Suppressor macrophage (primary cell): ENCODE measurements around the gene TSPAN32.

Experiments
- DNase-seq, 4 experiments: peaks; one replicate each; pipeline ENCODE4 v3.0.0-alpha.2; 2020 to 2022

The TSPAN32 gene

DNA sequence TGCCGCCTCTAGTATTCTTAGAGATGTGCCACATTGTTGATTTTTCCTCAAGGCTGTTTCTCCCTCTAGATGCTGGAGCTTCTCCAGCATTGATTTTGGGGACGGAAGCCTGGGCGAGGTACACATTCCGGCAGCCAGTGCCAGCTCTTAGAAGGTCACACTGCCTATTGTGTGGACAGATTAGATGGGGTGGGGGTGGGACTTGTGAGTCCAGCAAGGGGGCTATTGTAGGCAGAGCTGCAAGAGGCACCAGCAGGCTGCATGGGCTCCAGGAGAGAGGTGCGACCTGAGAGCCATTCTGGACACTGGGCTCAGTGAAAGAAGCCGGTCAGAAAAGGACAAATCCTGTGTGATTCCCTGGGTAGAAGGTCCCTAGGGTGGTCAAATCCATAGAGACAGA, 12.5 kb upstream of the TSPAN32 start:
- no peak for DNase-seq

GRCh38 chr11:2289859-2290258, 12.0 kb upstream of the TSPAN32 start:
- DNase-seq, result no peak

GRCh38 chr11:2290351-2290841, 11.4 kb upstream of the TSPAN32 start:
- no peak for DNase-seq

- no peak for DNase-seq
These were observed 8.3 kb upstream of the TSPAN32 start for GRCh38 chr11:2293531-2293971.

DNA sequence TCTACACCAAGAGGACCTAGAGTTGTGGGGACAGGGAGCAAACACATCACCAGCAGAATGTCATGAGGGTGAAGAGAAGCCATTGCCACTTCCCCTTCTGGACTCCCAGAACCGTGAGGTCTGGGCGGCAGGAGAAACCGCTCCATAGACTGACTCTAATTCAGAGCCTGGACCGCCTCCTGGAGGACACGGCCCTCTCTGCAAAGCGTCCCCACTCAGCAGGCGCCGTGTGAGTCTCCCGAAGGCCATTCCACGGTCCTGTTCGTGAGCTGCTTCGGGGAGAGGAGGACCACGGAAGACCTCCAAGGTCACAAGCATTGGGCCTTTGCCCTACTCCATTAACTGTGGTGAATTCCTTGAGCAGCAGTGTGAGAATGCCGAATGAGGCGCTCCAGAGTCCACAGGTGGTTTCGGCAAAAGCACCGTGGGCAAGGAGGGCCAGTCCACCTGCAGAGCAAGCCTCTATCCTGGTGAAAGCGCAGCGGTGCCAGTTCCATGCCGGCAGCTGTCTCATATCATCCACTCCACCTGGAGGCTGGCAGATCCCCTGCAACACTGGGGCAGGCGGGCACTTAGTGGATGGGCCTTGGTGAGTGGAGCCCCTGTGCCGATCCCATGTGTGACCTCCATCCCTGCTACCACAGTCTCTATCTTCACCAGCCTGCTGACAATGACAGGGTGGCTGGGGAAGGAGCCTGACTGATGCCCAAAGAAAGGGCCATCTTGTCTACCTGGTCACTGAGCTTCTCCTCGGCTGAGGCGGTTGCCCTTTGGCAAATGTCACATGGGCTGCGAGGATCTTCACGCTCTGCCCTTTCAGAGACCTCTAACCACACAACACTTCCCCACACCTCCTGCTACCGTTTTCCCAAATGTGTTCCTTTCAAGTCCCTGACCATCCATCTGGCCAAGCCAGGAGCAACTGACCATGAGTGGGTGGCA, 7.6 kb upstream of the TSPAN32 start:
- DNase-seq, result peak; percentile 73 to 87 (median 84)

- no peak for DNase-seq
These were observed 6.9 kb upstream of the TSPAN32 start for GRCh38 chr11:2294926-2295290.

DNA sequence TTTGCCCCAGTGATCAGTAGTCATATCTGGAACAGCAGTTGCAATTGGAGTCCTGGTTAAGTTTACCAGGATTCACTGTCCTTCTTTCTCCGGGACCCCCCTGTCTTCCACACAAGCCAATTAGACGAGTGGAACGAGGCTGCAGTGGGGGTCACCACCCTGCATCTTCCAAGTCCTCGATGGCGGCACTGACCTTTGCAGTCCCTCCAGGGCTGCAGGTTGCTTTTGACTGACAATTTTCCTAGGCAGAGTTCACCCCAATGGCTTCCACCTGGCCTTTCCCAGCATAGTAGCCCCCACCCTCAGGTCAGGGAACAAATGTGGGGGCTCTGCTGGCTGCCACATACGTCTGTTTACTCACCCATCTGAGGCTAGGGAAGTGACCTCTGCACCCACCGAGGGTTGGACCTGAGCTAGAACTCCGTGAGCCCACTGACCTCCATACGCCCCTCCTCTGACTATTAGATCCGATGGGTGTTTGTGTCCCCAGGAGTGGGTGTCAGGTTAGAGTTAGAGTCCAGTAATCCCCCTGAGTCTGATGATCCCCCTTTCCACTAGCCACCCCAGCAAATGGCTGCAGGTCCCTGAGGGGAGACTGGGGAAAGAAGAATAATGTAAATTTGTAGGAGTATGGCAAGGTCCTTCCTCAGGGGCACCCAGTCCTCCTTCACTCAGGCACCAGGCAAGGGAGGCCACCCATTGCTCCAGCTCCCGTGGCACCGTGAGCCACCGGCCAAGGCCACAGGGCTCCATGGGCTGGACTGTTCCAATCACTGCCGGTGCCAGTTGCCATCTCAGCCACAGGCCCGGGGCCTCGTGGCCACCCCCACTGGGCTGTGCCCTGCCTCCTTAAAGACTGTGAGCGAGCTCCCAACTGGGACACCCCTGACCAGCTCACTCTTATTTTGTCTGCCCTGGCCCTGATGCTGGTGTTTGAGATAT, 5.6 kb upstream of the TSPAN32 start:
- DNase-seq, result no peak

DNA sequence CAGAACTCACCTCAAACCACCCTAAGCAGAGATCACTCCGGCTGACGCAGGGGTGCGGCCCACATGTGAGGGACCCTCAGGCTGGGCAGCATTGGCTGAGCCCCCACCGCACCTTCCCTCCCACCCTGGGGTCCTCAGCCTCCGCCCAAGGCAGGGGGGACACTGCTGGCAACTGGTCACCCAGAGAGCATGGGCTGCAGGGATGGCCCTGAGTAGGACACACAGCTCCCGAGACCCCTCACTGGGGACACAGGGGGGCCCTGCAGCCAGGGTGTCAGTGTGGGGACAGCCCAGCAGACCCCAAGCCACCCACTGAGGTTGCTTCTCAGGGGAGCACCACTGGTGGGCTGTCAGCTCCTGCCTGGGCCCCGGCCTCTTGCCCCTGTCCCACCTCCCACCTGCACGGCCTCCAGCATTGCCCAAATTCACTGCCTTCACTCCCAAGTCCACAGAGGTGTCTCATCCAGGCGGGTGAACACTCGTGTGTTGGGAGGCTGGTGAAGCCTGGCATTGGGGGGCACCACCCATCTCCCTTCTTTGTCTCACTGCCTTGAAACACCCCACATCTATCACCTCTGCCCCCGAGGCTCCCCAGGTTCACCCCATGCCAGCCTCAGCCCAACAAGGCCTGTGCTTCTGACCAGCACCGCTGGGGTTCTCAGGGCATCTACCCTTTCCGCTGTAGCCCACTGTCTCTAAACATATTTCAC, 4.7 kb upstream of the TSPAN32 start:
- DNase-seq, result no peak

GRCh38 chr11:2297623-2298030, 4.2 kb upstream of the TSPAN32 start:
- no peak for DNase-seq

DNA sequence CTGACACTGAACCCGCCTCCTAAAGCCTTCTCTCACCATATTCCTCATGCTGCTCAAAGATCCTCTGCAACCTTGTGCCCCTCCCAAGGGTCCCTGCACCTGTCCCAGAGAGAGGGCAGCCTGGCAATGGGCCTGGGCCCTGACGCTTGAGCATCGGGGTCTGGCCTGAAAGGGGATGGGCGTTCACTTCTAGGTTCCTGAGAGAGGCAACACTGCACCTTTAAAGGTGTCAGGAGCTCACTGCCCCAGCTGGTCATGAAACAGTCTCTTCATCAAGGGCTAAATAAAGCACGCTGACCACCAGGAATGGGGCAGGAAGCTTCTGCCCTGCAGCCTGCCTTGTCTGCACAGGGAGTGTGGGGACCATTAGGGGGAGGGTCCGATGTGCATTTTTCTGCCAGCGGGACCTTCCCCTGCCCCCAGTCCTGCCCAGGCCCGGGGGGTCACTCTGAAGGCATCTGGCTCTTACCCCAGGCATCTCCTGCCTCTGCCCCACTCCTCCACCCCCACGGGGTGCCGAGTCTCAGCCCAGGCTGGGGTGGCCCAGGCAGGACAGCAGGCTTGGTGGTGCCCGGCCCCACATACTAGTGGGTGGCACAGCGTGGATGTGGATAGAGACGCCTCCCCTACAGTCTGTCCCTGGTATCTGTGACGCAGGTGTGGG, 3.5 kb upstream of the TSPAN32 start:
- no peak for DNase-seq

DNA sequence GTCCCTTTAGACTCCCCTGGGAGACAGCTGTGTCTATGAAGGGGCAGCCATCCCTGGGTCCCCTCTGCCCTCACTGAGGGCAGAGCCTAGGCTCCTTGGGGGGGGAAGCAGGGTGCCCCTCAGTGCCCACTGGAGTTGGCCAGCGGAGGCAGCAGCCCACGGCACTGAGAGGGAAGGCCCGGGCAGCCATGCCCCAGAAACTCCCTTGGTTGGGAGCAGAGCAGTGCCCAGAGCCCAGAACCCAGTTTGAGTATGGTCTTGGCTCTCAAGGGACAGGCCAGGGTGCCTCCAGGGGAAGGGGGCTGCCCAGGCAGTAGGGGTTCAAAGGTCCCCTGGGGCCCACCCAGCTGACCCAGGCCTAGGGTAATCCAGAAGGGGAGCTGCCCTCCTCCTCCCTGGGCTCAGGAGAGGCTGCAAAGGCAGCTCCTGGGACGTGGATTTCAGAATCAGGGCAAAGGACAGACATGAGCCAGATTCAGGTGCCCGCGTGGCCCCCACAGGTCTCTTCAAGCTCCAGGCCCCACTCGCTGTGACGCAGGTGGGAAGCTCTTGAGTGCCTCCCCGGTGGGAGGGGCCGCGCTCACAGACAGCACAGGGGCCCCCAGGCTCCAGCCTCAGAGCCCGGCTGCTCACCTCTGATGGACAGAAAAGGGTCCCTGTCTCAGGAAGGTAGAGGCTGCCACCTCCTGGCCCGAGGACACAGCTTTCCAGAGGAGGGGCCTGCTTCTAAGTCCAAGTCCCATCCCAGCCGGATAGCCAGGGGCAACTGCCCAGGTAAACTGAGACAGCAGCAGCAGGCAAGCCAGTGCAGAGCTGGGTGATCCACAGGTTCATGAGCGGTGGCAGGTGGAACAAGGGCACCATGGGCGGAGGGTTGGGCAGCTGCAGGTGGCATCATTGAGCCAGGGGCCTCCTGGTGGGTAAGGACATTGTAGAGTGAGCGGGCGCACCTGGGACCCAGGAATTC, 2.7 kb upstream of the TSPAN32 start:
- peak in 1 of 4 experiments; percentile 36 for DNase-seq

DNA sequence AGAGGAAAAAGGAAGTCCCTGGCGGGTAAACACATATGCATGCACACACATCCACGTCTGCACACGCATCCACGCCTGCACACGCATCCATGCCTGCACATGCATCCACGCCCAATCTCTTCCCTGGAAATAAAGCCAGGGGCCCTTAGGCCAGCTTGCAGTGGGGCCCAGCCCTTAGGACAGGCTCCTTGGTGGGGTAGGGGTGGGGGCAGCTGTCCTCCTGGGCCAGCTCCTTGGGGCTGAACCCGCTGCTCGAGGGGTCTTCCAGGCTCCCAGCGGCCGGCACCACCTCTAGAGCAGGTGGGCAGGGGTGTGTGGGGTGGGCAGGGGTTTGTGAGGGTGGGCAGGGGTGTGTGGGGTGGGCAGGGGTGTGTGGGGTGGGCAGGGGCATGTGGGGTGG, 2.0 kb upstream of the TSPAN32 start:
- DNase-seq, result no peak

- DNase-seq, result peak in 2 of 4 experiments; percentile 37 to 44
These were observed 1.4 kb upstream of the TSPAN32 start for GRCh38 chr11:2300290-2300935.

- peak; percentile 17 to 65 (median 50) for DNase-seq
These were observed 730 bp upstream of the TSPAN32 start for GRCh38 chr11:2300936-2301630.

- DNase-seq, result peak; percentile 48 to 77 (median 64)
These were observed 588 bp downstream of the TSPAN32 start for GRCh38 chr11:2302306-2302895.

DNA sequence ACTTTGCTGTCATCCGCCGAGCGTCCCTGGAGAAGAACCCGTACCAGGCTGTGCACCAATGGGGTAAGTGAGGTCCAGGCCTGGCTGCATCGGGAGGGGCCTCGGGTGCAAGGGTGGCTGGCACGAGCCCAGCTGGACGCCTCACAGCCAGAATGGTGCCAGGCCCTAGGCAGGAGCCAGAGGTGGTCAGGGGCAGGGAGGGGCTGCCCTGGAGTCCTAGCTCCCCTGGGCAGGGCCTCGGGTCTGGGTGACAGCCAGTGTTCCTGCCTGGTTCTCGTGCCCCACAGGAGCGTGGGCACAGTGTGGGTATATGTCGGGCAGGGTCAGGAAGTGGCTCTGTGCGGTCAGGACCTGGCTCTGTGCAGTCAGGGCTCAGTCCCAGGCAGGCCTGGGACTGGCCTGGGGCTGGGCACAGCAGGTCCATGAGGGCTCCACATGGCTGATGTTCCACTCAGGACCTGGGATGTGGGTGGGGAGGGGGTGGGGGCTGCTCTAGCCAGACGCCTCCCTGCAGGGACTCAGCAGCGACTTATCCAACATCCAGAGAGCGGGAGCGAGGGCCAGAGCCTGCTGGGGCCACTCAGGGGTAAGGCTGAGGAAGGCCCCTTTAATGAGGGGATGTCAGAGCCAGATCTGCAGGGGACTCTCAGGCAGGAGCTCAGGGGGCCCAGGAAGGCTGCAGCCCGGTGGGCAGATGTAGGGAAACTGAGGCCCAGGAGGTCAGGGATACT, 1.2 kb downstream of the TSPAN32 start:
- DNase-seq, result peak; percentile 50 to 76 (median 70)

GRCh38 chr11:2303627-2304505, 2.1 kb downstream of the TSPAN32 start:
- DNase-seq, result peak in 1 of 4 experiments; percentile 29
